Activated CD4-positive, alpha-beta T cell treated with anti-CD3 and anti-CD28 coated beads, Interleukin-2, amount 50 U/mL, for 1 hour (primary cell): ENCODE measurements around the gene PRL.

Source experiments
- DNase-seq: peaks from one replicate; pipeline ENCODE4 v3.0.0-alpha.2; 2020

PRL gene

DNA sequence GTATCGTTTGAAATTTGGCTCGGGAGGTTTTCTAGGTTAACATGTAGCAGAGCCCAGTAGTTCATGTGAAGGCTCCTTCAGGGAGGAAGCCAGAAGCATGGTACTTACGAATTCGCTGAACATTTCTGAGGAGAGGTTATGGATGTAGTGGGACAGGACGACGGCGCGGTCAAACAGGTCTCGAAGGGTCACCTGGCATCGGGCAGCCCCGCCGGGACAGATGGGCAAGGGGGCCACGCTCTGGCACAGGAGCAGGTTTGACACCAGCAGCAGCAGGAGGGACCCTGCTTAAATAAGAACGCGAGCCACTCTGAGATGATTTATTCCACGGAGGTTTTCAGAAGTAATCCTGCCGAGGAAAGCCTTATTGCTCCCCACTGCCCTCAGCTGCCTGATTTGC lies 2.5 kb downstream of the PRL start:
- DNase-seq: no peak

DNA sequence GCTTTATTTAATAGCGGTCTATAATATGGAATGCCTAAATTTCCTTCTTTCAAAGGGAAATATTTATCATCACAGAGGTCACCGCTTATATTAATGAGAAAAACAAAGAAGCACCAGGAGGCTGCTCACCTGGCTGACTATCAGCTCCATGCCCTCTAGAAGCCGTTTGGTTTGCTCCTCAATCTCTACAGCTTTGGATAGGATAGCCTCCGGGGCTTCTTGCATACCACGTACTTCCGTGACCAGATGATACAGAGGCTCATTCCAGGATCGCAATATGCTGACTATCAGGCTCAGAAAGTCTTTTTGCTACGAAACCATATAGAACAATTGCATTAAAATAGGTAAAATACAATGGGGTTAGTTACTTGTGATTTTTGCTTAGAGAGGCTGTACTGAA lies 6.8 kb downstream of the PRL start:
- DNase-seq: no peak

DNA sequence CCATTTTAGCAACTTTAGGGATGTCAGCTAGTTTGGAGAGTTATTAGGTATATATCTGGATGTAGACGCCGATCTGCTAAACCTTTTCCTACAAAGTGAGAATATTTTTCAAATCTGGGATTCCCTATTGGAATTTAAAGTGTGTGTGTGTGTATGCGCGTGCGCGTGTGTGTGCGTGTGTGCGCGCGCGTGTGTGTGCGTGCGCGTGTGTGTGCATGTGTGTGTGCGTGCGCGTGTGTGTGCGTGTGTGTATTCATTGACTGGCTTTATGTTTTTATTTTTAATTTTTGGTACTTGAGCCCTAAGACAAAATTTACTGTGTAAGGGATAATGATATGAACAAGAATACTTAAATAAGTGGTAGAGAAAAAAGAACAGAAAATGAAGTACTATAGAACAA lies 8.1 kb downstream of the PRL start:
- no peak for DNase-seq

DNA sequence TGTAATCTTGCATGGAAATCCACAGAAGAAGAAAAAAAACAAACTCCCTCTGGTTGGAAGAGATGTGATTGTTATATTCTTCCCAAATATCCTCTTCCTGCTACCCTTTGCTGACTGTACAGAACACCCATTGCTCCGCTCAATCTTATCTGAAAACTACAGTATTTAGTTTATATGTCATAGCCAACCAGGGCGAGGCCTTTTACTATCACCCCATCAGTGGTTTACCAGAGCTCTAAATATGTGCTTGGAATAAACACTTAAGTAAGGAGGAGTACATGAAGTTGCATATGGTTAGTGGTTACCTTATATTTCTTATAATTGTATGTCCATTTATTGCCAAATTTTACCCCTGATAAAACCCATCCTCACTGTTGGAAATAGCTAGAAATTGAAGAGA lies 12.2 kb downstream of the PRL start:
- no peak for DNase-seq

DNA sequence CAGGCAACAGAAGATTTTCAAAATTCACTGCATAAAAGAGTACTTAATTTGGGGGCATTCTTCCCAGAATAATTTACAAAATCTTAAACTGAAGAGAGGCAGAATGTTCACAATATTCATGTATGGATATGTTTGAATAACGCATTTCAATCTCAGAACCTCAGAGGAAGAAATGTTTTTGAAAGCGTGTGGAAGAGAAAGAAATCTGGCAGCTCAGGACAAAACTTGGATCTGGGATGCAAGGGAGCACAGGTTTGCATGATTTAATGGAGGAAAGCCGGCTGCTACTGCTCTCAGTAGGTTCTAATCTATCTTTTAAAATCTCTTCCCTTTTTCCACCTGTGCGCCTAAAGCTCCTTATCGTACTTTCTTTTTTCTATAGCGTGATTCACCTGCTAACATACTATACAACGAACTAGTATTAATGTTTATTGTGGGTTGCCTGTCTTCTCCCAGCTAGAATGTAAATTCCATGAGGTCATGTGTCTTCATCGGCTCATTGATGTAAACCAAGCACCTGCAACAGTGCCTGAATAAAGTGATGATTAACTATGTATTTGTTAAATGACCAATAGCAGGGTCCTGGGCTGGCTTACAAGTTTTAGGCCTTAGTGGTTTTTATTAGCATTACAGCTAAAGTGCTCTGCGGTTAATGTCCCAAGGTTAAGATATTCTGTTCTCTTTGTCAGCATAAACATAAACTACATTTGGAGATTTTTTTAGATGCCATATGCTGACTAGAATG lies 15.3 kb downstream of the PRL start:
- DNase-seq: no peak

DNA sequence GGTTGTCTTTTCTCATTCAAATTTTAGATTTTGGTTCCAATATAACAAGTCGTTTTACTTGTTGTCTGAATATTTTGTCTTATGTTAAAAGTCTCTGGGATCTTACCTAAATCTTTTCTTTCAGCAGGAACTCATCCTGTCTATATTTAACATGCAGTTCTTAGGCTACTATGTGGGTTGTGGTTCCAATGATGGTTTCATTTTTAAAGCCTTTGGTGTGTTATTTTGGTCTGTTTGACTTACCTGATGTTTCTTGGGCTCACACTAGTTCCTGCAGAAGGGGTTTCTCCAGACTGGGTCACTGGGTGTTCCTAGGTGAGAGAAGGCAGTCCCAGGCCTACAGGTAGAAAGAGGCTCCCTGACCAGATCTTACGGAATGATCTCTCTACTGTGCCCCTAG lies 17.4 kb downstream of the PRL start:
- DNase-seq: no peak

DNA sequence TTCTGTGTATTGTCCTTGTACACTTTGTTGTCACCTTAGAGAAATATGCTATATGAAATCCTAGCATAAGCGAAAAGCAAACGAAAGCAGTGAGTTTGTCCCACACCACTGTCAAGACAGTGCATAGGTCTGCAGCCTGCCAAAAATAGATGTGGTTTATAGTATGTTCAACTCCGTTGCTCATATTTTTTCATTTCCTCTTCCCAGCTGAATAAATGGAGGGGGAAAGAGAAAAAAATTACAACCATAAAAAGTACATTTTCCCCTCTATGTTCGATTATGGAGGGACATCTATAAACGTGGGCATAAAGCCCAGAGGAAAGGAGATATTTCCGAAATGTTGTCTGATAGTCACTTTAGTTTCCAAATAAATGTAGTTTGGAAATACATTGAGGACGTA lies 25.8 kb downstream of the PRL start:
- DNase-seq: no peak

DNA sequence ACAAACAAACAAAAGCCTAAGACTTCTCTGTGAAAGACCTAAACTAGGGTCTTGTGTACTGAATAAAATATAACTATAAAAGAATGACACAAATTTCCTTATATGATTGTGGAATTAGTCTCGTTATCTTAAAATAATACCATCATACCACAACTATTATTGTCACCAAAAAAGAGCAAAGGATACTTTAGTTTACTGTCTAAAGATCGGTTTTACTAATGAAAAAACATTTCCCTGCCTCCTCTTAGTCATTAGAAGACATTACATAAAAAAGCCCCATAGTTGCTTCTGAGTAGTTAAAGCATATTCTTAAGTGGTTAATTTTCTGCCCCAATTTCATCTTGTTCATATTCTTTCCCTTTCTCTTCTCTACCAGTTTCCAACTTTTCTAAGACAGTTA lies 33.1 kb downstream of the PRL start:
- DNase-seq: no peak

DNA sequence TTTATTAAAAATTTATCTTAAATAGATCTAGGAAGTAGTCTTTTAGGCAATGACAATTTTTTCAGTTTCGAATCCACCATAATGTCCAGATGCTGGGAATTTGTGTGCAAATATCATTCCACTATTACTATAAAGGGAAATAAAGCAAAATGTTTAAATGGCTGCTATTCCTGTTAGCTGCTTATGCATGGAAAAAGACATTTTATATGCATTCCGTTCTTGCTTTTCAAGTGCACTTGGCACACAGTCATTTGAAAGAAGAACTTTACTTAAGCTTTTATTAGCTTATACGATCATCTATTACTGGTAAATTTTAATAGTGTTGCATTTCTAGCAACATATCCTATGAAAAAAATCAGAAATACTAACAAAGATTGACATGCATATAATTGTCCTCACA lies 42.0 kb downstream of the PRL start:
- no peak for DNase-seq

DNA sequence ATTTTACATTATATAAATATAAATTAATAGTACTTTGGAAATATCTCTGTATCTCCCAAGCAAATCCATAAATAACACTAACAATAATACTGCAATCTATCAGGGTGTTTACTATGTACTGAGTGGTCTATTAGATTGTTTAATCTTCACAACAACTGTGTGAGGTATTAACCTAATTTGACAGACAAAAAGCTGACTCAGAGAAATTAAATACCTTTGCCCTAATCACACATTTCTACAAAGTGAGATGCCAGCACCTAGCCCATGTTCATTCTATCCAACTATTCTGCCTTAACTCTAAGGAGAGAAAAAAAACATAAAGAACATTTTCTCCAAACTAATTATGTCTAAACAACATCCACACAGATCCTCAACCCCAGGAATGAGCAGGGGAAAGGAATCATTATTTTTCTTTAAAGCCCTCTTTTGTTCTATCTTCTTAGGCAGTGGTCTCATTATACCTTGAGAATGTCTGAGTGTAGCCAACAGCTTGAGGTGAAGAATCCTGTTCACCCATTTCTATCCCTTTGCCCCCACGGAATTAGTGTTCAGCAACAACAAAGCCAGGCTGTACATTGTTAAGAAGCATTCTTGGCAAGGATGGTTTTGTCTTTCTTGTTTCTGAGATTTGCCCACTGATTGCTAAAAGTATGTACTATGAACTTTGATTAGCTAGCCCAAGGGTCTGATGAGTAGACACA lies 42.7 kb downstream of the PRL start:
- no peak for DNase-seq

DNA sequence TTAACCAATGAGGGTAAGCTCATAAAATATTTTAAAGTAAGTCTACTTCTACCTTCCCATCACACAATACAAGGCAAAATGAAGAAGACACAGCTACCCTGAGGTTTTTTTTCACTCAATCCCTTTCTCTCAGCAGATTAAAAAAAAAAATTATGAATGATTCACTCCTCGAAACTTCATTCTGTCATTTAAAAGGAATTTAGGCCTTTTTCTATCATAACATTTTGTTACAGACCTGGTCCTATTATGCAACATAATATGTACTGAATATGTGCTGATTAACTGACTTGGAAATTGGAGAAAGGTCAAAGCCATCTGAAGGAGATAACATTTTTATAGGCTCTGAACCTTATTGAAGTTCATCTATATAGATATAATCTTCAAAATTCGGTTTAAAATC lies 45.5 kb downstream of the PRL start:
- DNase-seq: no peak

DNA sequence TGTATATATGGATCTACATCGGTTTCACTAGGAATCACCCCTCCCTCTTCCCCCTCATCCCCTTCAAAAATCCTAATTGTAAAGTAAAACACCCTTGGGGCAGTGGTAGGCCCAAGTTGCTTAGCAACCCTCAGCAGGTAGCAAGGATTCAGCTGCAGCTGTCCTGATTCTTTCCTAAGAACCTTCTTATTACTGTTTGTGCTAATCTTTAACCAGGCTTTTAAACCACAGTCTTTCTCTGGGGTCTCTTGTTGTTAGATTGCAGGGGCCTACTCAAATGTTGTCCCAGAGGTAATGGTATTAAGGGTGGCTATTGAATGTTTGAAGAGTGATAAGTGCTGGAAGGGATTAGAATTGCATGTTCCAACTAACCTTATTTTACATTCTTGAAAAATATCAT lies 46.4 kb downstream of the PRL start:
- DNase-seq: no peak

DNA sequence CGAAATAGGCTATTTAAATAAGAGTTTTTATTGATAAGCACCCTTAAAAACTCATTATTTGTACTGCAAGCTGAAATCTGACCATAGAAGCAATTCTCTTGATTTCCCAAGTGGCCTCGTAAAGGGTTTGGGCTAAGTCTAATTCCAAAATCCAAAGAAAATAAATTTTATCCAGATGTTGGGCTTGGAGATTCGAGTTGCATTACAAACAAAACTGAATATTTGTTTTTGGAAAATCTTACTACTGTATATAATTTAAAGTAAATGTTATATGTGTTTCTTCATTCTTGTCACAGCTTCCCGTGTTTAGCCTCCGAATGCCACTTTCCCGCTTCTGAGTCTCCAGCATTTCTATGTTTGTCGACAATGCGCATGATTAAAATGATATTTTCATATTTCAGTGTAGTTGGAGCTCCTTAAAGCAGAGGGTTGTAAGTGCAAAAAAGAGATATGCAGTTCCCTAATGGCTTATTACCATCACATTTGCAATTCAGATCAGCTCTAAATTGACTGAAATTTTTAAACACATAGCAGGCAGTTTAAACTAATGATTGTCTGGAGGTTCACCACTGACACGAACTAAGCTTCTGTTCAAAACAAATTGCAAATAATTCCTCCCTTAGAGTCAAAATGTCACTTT lies 47.0 kb downstream of the PRL start:
- no peak for DNase-seq

DNA sequence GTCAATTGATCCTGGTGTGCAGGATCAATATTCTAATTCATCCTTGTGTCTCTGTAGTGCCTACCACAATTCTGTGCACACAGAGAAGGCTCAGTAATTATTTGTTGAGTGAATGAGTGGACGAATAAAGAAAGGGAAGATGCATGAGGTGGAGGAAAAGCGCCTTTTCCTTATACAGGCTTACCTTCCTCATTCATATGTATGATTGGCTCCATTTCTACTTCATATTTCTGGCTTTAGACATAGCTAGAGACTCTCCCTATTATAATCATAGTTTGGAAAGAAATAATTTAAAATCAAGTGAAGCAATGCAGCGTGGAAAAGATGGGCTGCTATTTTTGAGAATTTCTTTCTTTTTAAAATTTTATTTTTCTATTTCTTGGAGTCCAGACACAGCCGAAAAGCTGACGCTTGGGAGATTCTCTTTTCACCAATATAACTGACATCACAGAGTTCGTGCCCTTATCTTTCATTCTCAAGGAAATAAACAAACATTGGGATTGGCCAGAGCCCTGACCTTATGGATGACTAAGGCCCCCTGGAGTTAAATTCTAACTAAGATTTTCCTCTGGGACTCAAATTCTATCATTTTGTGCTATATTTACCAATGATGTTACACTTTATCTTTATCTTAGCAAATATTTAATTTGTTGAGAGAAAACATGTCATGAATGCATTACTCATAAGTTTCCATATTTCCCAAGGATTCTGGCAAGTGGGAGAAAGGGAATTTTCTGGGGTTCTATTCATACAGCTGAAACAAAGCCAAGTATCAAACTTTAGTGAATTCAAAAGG lies 48.1 kb downstream of the PRL start:
- DNase-seq: no peak

DNA sequence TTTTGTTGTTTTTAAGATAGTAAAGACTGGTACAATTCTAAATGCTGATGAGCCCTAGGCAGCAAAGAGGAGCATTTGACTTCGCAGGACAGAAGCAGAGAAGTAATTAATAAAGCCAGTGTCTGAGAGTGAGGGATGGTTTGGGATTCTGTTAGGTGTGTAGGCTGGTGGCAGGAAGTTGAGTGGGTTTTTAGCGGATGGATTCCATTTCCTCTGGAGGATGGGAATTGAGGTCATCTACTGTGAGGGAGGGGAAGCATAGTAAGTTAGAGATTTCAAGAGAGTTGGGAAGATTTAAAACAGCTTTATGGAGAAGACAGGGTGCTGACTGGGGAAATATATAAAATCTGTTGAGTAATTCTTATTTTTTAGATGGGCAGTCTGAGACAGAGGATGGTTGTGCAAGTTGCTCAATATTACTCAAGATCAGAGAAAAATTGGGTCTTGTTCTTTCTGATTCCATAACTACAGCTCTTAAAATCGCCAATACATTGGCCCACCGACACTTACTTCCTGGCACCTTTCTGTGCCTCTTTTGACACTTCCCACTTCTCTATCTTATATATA lies 48.8 kb downstream of the PRL start:
- no peak for DNase-seq

DNA sequence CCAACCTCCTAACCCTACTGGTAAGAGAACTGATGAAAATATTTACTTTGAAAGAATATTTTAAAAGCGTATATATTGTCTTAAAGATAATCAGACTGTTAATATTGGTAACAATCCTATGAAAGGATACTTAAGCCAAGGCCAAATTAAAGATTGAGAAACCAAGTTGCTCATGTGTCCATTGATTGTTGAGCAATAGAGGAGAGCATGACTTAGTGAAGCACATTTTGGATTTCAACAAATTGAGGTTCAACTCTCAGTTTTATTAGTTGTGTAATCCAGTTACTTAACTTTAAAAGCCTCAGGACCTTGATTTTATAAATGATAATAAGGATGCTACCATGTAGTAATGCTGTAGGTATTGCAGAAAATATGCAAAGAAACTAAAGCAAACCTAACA lies 56.8 kb downstream of the PRL start:
- DNase-seq: no peak

DNA sequence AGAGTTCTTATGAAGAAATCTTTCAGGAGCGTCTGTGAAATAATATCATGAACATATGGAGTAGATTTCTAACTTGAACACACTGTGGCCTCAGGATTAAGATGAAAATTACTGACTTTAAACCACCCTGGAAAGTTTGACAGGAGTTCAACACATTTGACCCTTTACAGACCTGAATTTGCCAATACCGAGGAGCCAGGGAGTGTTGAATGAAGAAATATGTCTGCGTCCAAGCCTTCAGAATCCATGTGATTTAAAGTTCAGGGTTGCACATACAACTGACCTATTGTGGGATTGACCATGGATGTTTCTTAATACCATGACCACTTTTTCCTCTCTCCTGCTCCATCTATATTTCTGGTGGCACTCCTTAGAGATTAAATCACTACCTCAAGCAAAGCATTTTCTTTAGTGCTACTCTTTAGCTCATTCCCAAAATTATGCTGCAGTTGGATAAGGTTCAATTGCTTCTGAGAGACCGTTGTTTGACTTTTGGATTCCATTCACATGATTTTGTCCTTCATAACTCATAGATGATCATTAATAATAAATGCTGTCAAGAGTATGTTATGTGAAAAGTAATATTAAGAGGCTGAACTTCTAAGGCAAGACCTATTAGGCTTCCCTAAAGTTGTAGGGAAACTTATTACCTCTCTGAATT lies 57.4 kb downstream of the PRL start:
- DNase-seq: no peak

DNA sequence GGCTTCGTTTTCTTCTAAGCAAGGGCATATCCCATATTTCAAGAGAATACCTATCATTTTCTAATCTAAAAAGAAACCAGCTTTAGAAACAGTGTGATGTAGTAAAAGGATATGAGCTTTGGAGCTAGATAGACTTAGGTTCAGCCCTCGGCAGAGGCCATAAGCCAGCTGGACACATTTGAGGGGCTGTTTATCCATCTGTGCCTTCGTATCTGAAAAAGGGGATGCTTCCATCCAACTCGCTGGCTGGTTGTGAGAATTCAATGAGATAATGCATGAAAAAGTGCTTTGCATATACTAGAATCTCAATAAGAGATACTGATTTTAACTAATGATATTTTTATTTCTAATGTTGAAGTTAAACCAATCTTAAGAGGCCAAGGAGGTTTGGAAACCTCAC lies 58.0 kb downstream of the PRL start:
- no peak for DNase-seq

DNA sequence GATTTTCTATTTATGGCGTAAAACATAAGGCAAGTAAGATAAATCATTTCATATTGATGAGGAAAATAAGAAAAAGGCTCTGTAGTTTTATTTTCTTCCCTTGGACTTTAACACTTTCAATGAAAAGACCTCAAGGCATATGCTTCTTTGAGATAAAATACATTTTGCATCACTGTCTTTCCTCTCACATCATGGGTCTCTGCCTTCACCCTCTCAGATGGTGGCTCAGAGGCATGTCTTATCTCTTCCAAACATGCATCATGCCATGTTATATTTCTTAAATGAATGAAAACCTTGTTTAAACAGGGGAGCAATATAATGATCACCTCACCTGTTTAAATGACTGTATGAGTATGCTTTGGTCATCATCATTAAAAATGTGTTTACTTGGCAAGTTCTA lies 59.3 kb downstream of the PRL start:
- DNase-seq: no peak
